Caco-2 (cell line): ENCODE measurements around the gene SPRED2. TPM values are rescaled to one million over a fixed set of nuclear protein-coding genes. Genes with fewer than 3 reads are reported as not detected.

Experiments used
- BruUV-seq: library from RNA; stranded (reverse); fragments of 400-500 nt; replicated peaks from 2 replicates; lab custom pipeline; 2021; lab: Mats Ljungman, UMichigan
- CTCF ChIA-PET: fragments of 300-600 bp; sonication (Branson Sonifier 250); formaldehyde crosslinking; loops from one replicate; lab custom pipeline; 2022; ENCODE audit warnings: antibody characterized with exemption; lab: Charles Lee
- POLR2A ChIA-PET: fragments of 300-600 bp; sonication (Branson Sonifier 250); formaldehyde crosslinking; loops from one replicate; lab custom pipeline; 2022; ENCODE audit warnings: antibody characterized with exemption; lab: Charles Lee
- DNase-seq, 2 experiments: peaks; one replicate each; pipeline versions ENCODE4 v3.0.0 to v3.0.0-alpha.2; 2020 to 2022
- H3K27me3 ChIP-seq: replicated peaks from 2 replicates; pipeline ENCODE4 v1.6.0; 2011; ENCODE audit warnings: low read length; ENCODE audit not compliant: control insufficient read depth, insufficient read depth
- H3K36me3 ChIP-seq: 2 replicates; pipeline ENCODE4 v1.5.1; 2011; ENCODE audit warnings: low read length; ENCODE audit not compliant: control insufficient read depth, insufficient read depth
- H3K4me1 ChIP-seq: fragments of 250-450 bp; sonication (Bioruptor Pico); 2 replicates; pipeline ENCODE4 v1.5.1; 2020; ENCODE audit warnings: mild to moderate bottlenecking
- H3K4me3 ChIP-seq: 2 replicates; pipeline ENCODE4 v1.5.1; 2011; ENCODE audit warnings: low read depth, mild to moderate bottlenecking, control low read depth, low read length
- H3K9me3 ChIP-seq: fragments of 250-450 bp; sonication (Bioruptor Pico); 2 replicates; pipeline ENCODE4 v1.5.1; 2020; ENCODE audit warnings: mild to moderate bottlenecking, moderate library complexity
- H3K27ac Mint-ChIP-seq: one replicate; pipeline ENCODE4 v1.8.0; 2022; ENCODE audit warnings: mixed read lengths; ENCODE audit not compliant: unreplicated experiment
- H3K27me3 Mint-ChIP-seq: one replicate; pipeline ENCODE4 v1.8.0; 2022; ENCODE audit warnings: mixed read lengths; ENCODE audit not compliant: insufficient read depth, unreplicated experiment
- H3K36me3 Mint-ChIP-seq: one replicate; pipeline ENCODE4 v1.8.0; 2022; ENCODE audit warnings: mild to moderate bottlenecking, mixed read lengths; ENCODE audit not compliant: insufficient read depth, unreplicated experiment
- H3K4me1 Mint-ChIP-seq: one replicate; pipeline ENCODE4 v1.8.0; 2022; ENCODE audit warnings: low read depth, mixed read lengths; ENCODE audit not compliant: unreplicated experiment
- H3K4me3 Mint-ChIP-seq: one replicate; pipeline ENCODE4 v1.8.0; 2022; ENCODE audit warnings: mild to moderate bottlenecking, moderate library complexity, mixed read lengths; ENCODE audit not compliant: unreplicated experiment
- H3K9me3 Mint-ChIP-seq: one replicate; pipeline ENCODE4 v1.8.0; 2022; ENCODE audit warnings: mixed read lengths; ENCODE audit not compliant: unreplicated experiment
- CTCF ChIP-seq, 2 experiments: fragments of 200-600 bp in 1 of 2; IDR thresholded peaks; 1 replicate in 1 of 2; 2 replicates in 1 of 2; pipeline versions ENCODE4 v1.5.1 to v1.8.0; 2011 to 2022; ENCODE audit warnings: antibody characterized with exemption in 1 of 2, control low read depth in 1 of 2, inconsistent platforms in 1 of 2, low read depth in 1 of 2, low read length in 1 of 2, mild to moderate bottlenecking in 1 of 2, moderate library complexity in 1 of 2; ENCODE audit not compliant: insufficient read depth in 1 of 2, severe bottlenecking in 1 of 2, unreplicated experiment in 1 of 2
- intact Hi-C: fragments of 100-400 bp; cut with micrococcal nuclease; formaldehyde crosslinking; loops from one replicate; pipeline ENCODE4 v1.10.0; 2022; ENCODE audit not compliant: unreplicated experiment
- total RNA-seq: library from RNA; stranded (reverse); gene quantifications from 2 replicates; pipeline ENCODE4 v1.2.3, GENCODE V29; 2022

SPRED2 gene
- total RNA-seq, 1 experiment from 2014 or later = 49.9 TPM

GRCh38 chr2:65351948-65352595 is 80.3 kb downstream of the SPRED2 start:
- no peak overlapping the region for H3K4me3 ChIP-seq
- DNase-seq = no peak
- Mint-ChIP-seq H3K36me3 (no peaks in the 10 kb centered on the region), H3K27me3 (no peaks in the 10 kb centered on the region), H3K4me1 (peaks cover 24% of the 10 kb centered on the region), H3K4me3 (no peak overlapping the region), H3K9me3 (no peaks in the 10 kb centered on the region), H3K27ac (no peak overlapping the region)
- no peak for TF ChIP-seq CTCF (IDR thresholded peaks at IDR 0.05; ENCODE audit: insufficient read depth in 1 of 2, low read depth in 1 of 2, low read length in 1 of 2, severe bottlenecking in 1 of 2, unreplicated experiment in 1 of 2)
- ChIA-PET POLR2A (interaction anchor here (0.5 kb wide), 2 partner anchors 11 to 125 kb away, joined by 5 to 13 read pairs; partner anchors contain the start of gene ACTR2), CTCF (interaction anchor here (0.6 kb wide), 1 partner anchor 11 kb away, joined by 4 read pairs; no protein-coding TSS in a partner anchor)
- BruUV-seq = no TSS peak
- no peaks in the 10 kb centered on the region for H3K36me3 ChIP-seq
- H3K4me1 ChIP-seq = peaks cover 35% of the 10 kb centered on the region
- intact Hi-C loops = no loop called here
- no peaks in the 10 kb centered on the region for H3K9me3 ChIP-seq
- H3K27me3 ChIP-seq = no peaks in the 10 kb centered on the region

GRCh38 chr2:65351234-65351947 is 81.0 kb downstream of the SPRED2 start:
- no TSS peak for BruUV-seq
- H3K4me1 ChIP-seq = peaks cover 35% of the 10 kb centered on the region
- H3K9me3 Mint-ChIP-seq = no peaks in the 10 kb centered on the region

More at GRCh38 chr2:65351234-65351947, 81.0 kb downstream of the SPRED2 start:
- Mint-ChIP-seq H3K27ac (no peak overlapping the region), H3K4me1 (peaks cover 24% of the 10 kb centered on the region), H3K4me3 (no peak overlapping the region), H3K36me3 (no peaks in the 10 kb centered on the region), H3K27me3 (no peaks in the 10 kb centered on the region)
- H3K27me3 ChIP-seq = no peaks in the 10 kb centered on the region
- H3K36me3 ChIP-seq = no peaks in the 10 kb centered on the region
- POLR2A ChIA-PET = no interaction called here
- DNase-seq = peak; percentile 28 to 44
- CTCF ChIA-PET = interaction anchor here (0.7 to 1.0 kb wide), 3 partner anchors 12 to 22 kb away, joined by 3 to 4 read pairs (median 4); no protein-coding TSS in a partner anchor
- no peak for TF ChIP-seq CTCF (IDR thresholded peaks at IDR 0.05; ENCODE audit: insufficient read depth in 1 of 2, low read depth in 1 of 2, low read length in 1 of 2, severe bottlenecking in 1 of 2, unreplicated experiment in 1 of 2)
- intact Hi-C loops = no loop called here
- no peaks in the 10 kb centered on the region for H3K9me3 ChIP-seq
- H3K4me3 ChIP-seq = no peak overlapping the region
